H9 (cell line): Measurements from ENCODE around the gene GLYR1. TPM values are rescaled to one million over a fixed set of nuclear protein-coding genes. Genes with fewer than 3 reads are reported as not detected.

Experiments
- DNase-seq: peaks from one replicate; pipeline ENCODE4 v3.0.0-alpha.2; 2017
- H2AFZ ChIP-seq: one replicate; pipeline ENCODE4 v1.6.1; 2013; ENCODE audit warnings: mild to moderate bottlenecking, low read length, control low read depth, moderate library complexity
- H2AK5ac ChIP-seq: 2 replicates; pipeline ENCODE4 v1.6.1; 2013; ENCODE audit warnings: low read length, control low read depth, mixed read lengths; ENCODE audit not compliant: insufficient read length
- H2BK120ac ChIP-seq: one replicate; pipeline ENCODE4 v1.6.1; 2013; ENCODE audit warnings: low read depth, mild to moderate bottlenecking, low read length, control low read depth, inconsistent platforms; ENCODE audit not compliant: poor library complexity, severe bottlenecking
- H2BK12ac ChIP-seq: 2 replicates; pipeline ENCODE4 v1.6.1; 2013; ENCODE audit warnings: low read length, control low read depth, mixed read lengths, low read depth; ENCODE audit not compliant: insufficient read length
- H2BK15ac ChIP-seq: 2 replicates; pipeline ENCODE4 v1.6.1; 2013; ENCODE audit warnings: low read depth, low read length, control low read depth
- H2BK20ac ChIP-seq: one replicate; pipeline ENCODE4 v1.6.1; 2013; ENCODE audit warnings: low read depth, mild to moderate bottlenecking, low read length, control low read depth, inconsistent platforms; ENCODE audit not compliant: poor library complexity, severe bottlenecking
- H2BK5ac ChIP-seq: 2 replicates; pipeline ENCODE4 v1.6.1; 2013; ENCODE audit warnings: low read length, control low read depth, mixed read lengths; ENCODE audit not compliant: insufficient read length
- H3K14ac ChIP-seq: 2 replicates; pipeline ENCODE4 v1.6.1; 2013; ENCODE audit warnings: low read length, control low read depth; ENCODE audit not compliant: insufficient read depth
- H3K18ac ChIP-seq: 2 replicates; pipeline ENCODE4 v1.6.1; 2013; ENCODE audit warnings: low read depth, mild to moderate bottlenecking, mixed read lengths, low read length, control low read depth; ENCODE audit not compliant: insufficient read length
- H3K23ac ChIP-seq: 2 replicates; pipeline ENCODE4 v1.6.1; 2013; ENCODE audit warnings: low read length, control low read depth, mixed read lengths, low read depth; ENCODE audit not compliant: insufficient read length
- H3K23me2 ChIP-seq: 2 replicates; pipeline ENCODE4 v1.6.1; 2013; ENCODE audit warnings: low read depth, mild to moderate bottlenecking, mixed read lengths, low read length, control low read depth; ENCODE audit not compliant: insufficient read length, poor library complexity, severe bottlenecking
- H3K27ac ChIP-seq: 2 replicates; pipeline ENCODE4 v1.5.1; 2013; ENCODE audit warnings: low read length, control low read depth, mixed read lengths, low read depth; ENCODE audit not compliant: insufficient read length
- H3K27me3 ChIP-seq: 2 replicates; pipeline ENCODE4 v1.6.1; 2013; ENCODE audit warnings: low read length, control low read depth, inconsistent platforms; ENCODE audit not compliant: insufficient read depth
- H3K4ac ChIP-seq: 2 replicates; pipeline ENCODE4 v1.6.1; 2013; ENCODE audit warnings: low read depth, mild to moderate bottlenecking, control low read depth, inconsistent platforms, low read length, moderate library complexity
- H3K4me1 ChIP-seq: 2 replicates; pipeline ENCODE4 v1.6.1; 2013; ENCODE audit warnings: low read length, control low read depth, inconsistent platforms; ENCODE audit not compliant: insufficient read depth
- H3K4me2 ChIP-seq: 2 replicates; pipeline ENCODE4 v1.6.1; 2013; ENCODE audit warnings: low read length, control low read depth, mixed read lengths; ENCODE audit not compliant: insufficient read length, insufficient read depth
- H3K56ac ChIP-seq: 2 replicates; pipeline ENCODE4 v1.6.1; 2013; ENCODE audit warnings: low read depth, mild to moderate bottlenecking, mixed read lengths, low read length, control low read depth; ENCODE audit not compliant: insufficient read length
- H3K79me1 ChIP-seq: 2 replicates; pipeline ENCODE4 v1.6.1; 2013; ENCODE audit warnings: low read depth, mild to moderate bottlenecking, moderate library complexity, low read length, control low read depth, inconsistent platforms; ENCODE audit not compliant: insufficient read depth, poor library complexity, severe bottlenecking
- H3K79me2 ChIP-seq: 2 replicates; pipeline ENCODE4 v1.6.1; 2013; ENCODE audit warnings: low read length, control low read depth, inconsistent platforms; ENCODE audit not compliant: insufficient read depth
- H3K9ac ChIP-seq: 2 replicates; pipeline ENCODE4 v1.6.1; 2013; ENCODE audit warnings: low read length, control low read depth, mixed read lengths; ENCODE audit not compliant: insufficient read length; ENCODE audit errors: extremely low read depth
- H3K9me3 ChIP-seq: one replicate; pipeline ENCODE4 v1.6.1; 2013; ENCODE audit warnings: low read depth, low read length, inconsistent platforms; ENCODE audit not compliant: control insufficient read depth
- H3T11ph ChIP-seq: one replicate; pipeline ENCODE4 v1.6.1; 2013; ENCODE audit warnings: mild to moderate bottlenecking, low read length, control low read depth, inconsistent platforms
- H4K20me1 ChIP-seq: one replicate; pipeline ENCODE4 v1.6.1; 2013; ENCODE audit not compliant: control insufficient read depth, insufficient read length, insufficient read depth
- H4K5ac ChIP-seq: 2 replicates; pipeline ENCODE4 v1.6.1; 2013; ENCODE audit warnings: low read depth, mild to moderate bottlenecking, mixed read lengths, low read length, control low read depth; ENCODE audit not compliant: insufficient read length
- H4K8ac ChIP-seq: replicated peaks from 2 replicates; pipeline ENCODE4 v1.6.1; 2013; ENCODE audit warnings: low read length, control low read depth, mixed read lengths, low read depth; ENCODE audit not compliant: insufficient read length
- H4K91ac ChIP-seq: 2 replicates; pipeline ENCODE4 v1.6.1; 2013; ENCODE audit warnings: low read depth, mild to moderate bottlenecking, moderate library complexity, mixed read lengths, low read length, control low read depth; ENCODE audit not compliant: insufficient read length
- H3K27ac Mint-ChIP-seq, 3 experiments: 2 replicates in 2 of 3; 3 replicates in 1 of 3; pipeline ENCODE4 v1.8.0; 2020 to 2021; ENCODE audit warnings: mixed read lengths in 3 of 3, mild to moderate bottlenecking in 1 of 3, moderate library complexity in 1 of 3
- H3K27me3 Mint-ChIP-seq: 2 replicates; pipeline ENCODE4 v1.8.0; 2021; ENCODE audit warnings: low read depth, mild to moderate bottlenecking, moderate library complexity, mixed read lengths
- H3K36me3 Mint-ChIP-seq, 3 experiments: 2 replicates in 2 of 3; 3 replicates in 1 of 3; pipeline ENCODE4 v1.8.0; 2020 to 2021; ENCODE audit warnings: low read depth in 3 of 3, mixed read lengths in 3 of 3; ENCODE audit not compliant: insufficient read depth in 1 of 3
- H3K4me1 Mint-ChIP-seq, 2 experiments: 2 replicates each; pipeline ENCODE4 v1.8.0; 2020; ENCODE audit warnings: mixed read lengths in 2 of 2
- H3K4me3 Mint-ChIP-seq, 2 experiments: 2 replicates in 1 of 2; 3 replicates in 1 of 2; pipeline ENCODE4 v1.8.0; 2020 to 2021; ENCODE audit warnings: mild to moderate bottlenecking in 2 of 2, mixed read lengths in 2 of 2, moderate library complexity in 1 of 2
- H3K9me3 Mint-ChIP-seq, 2 experiments: 2 replicates in 1 of 2; 3 replicates in 1 of 2; pipeline ENCODE4 v1.8.0; 2020; ENCODE audit warnings: mild to moderate bottlenecking in 2 of 2, mixed read lengths in 2 of 2, moderate library complexity in 1 of 2
- CTCF ChIP-seq: fragments of 200-600 bp; sonication (generic); conservative IDR thresholded peaks from 3 replicates; pipeline ENCODE4 v1.8.0; 2021; ENCODE audit warnings: antibody characterized with exemption, mild to moderate bottlenecking
- WGBS: extraction: QIAGEN DNeasy Blood & Tissue Kit; methylation state at CpG from one replicate; pipeline ENCODE4 v1.1.7; 2013; ENCODE audit warnings: missing lambda C conversion rate, low lambda C conversion rate, mixed read lengths; ENCODE audit not compliant: insufficient read length; ENCODE audit errors: extremely low coverage; 5-methylcytosine and 5-hydroxymethylcytosine counted together
- total RNA-seq: library from RNA; stranded (reverse); gene quantifications from 2 replicates; pipeline ENCODE4 v1.2.1, GENCODE V29; 2021

Gene GLYR1
- total RNA-seq, 1 experiment from 2014 or later, result 114 TPM

- H3K27me3 Mint-ChIP-seq, result no peaks in the 10 kb centered on the region
- Histone ChIP-seq H3T11ph (no peak overlapping the region), H3K9me3 (no peaks in the 10 kb centered on the region), H3K14ac (peak overlapping the region; percentile 32; the same call in 1 of the 2 replicates), H3K27ac (no peak overlapping the region), H3K79me2 (peaks cover 30% of the 10 kb centered on the region), H3K4me2 (peak overlapping the region; percentile 98), H3K56ac (no peak overlapping the region), H3K23me2 (peaks cover 17% of the 10 kb centered on the region), H3K27me3 (no peaks in the 10 kb centered on the region), H4K20me1 (no peaks in the 10 kb centered on the region), H2BK20ac (no peak overlapping the region), H3K79me1 (peaks cover 11% of the 10 kb centered on the region), H3K4me1 (peaks cover 3% of the 10 kb centered on the region), H2BK12ac (no peak overlapping the region), H3K23ac (no peak overlapping the region), H3K4ac (no peak overlapping the region), H3K18ac (no peak overlapping the region), H2BK15ac (no peak overlapping the region), H2BK120ac (no peak overlapping the region), H4K91ac (no peak overlapping the region), H3K9ac (peak overlapping the region; percentile 64), H4K5ac (no peak overlapping the region), H4K8ac (no peak overlapping the region), H2AK5ac (no peak overlapping the region), H2AFZ (no peak overlapping the region), H2BK5ac (no peak overlapping the region)
- peak overlapping the region in 2 of 3 experiments; percentile 62 to 86; a peak in 3 of 7 replicates for H3K27ac Mint-ChIP-seq
- H3K4me1 Mint-ChIP-seq, result peaks cover 24 to 31% of the 10 kb centered on the region in 2 experiments
- no peak for TF ChIP-seq CTCF
- peaks cover 21 to 39% (median 34%) of the 10 kb centered on the region in 3 experiments for H3K36me3 Mint-ChIP-seq
- DNase-seq, result peak; percentile 38
- H3K4me3 Mint-ChIP-seq, result peak overlapping the region; percentile 82 to 93
- no CpG with 5 or more reads among the region's 83 CpGs for WGBS
- no peaks in the 10 kb centered on the region for H3K9me3 Mint-ChIP-seq
These were observed 893 bp upstream of the GLYR1 start for GRCh38 chr16:4847774-4848587.
